K562 (cell line): Measurements from ENCODE around the gene NT5C1B. TPM values are rescaled to one million over a fixed set of nuclear protein-coding genes. Genes with fewer than 3 reads are reported as not detected.

Experiments
- ATAC-seq: fragments of 200-7000 bp; cut with Tn5 transposase; 3 replicates; pipeline ENCODE4 v1.9.1; 2020; ENCODE audit warnings: moderate library complexity
- BruUV-seq: library from RNA; stranded (reverse); fragments of 400-500 nt; replicated peaks from 2 replicates; lab custom pipeline; 2021; lab: Mats Ljungman, UMichigan
- CTCF ChIA-PET: fragments of 300-600 bp; formaldehyde crosslinking; extraction: SDS; loops from one replicate; lab custom pipeline; 2021; ENCODE audit warnings: low intra/inter-chr PET ratio; lab: Yijun Ruan, JAX
- POLR2A ChIA-PET: fragments of 300-600, 350-650 bp; sonication (Branson Sonifier 250); formaldehyde crosslinking; extraction: SDS; loops from one replicate; lab custom pipeline; 2021; ENCODE audit warnings: antibody characterized with exemption, inconsistent platforms; lab: Yijun Ruan, JAX
- DNase-seq, 4 experiments: peaks; one replicate each; pipeline versions ENCODE4 v3.0.0 to v3.0.0-alpha.2; 2011 to 2018; ENCODE audit warnings: low spot score in 3 of 4, mixed read lengths in 3 of 4; ENCODE audit errors: extremely low read depth in 1 of 4
- FAIRE-seq: peaks from 2 replicates; lab custom pipeline; 2011; peaks lifted over from hg19 to GRCh38; lab: Jason Lieb, UNC
- H2AFZ ChIP-seq: 2 replicates; pipeline ENCODE4 v1.6.0; 2011; ENCODE audit warnings: low read depth, low read length, control low read depth, inconsistent platforms
- H3K27ac ChIP-seq: fragments of 200-600 bp; 3 replicates; pipeline ENCODE4 v1.8.0; 2011; ENCODE audit warnings: low read depth, mild to moderate bottlenecking, control low read depth, inconsistent platforms, low read length, moderate library complexity, mixed read lengths; ENCODE audit errors: extremely low read depth
- H3K27me3 ChIP-seq, 2 experiments: fragments of 300-600 bp in 1 of 2; 2 replicates in 1 of 2; 3 replicates in 1 of 2; pipeline versions ENCODE4 v1.6.0 to v1.8.0; 2011; ENCODE audit warnings: inconsistent platforms in 2 of 2, low read length in 2 of 2, mild to moderate bottlenecking in 1 of 2, mixed read lengths in 1 of 2, moderate library complexity in 1 of 2; ENCODE audit not compliant: control insufficient read depth in 2 of 2, insufficient read depth in 2 of 2
- H3K36me3 ChIP-seq: fragments of 300-600 bp; 3 replicates; pipeline ENCODE4 v1.8.0; 2011; ENCODE audit warnings: mild to moderate bottlenecking, low read length, inconsistent platforms; ENCODE audit not compliant: control insufficient read depth, insufficient read depth
- H3K4me1 ChIP-seq, 2 experiments: fragments of 200-600 bp in 1 of 2; replicated peaks in 1 of 2; 2 replicates in 1 of 2; 3 replicates in 1 of 2; pipeline versions ENCODE4 v1.5.1 to v1.8.0; 2011; ENCODE audit warnings: inconsistent platforms in 2 of 2, low read length in 2 of 2, mild to moderate bottlenecking in 1 of 2, mixed read lengths in 1 of 2, moderate library complexity in 1 of 2; ENCODE audit not compliant: control insufficient read depth in 2 of 2, insufficient read depth in 2 of 2
- H3K4me2 ChIP-seq: 2 replicates; pipeline ENCODE4 v1.6.1; 2011; ENCODE audit warnings: low read length, control low read depth, inconsistent platforms, mixed read lengths; ENCODE audit not compliant: insufficient read depth
- H3K4me3 ChIP-seq: fragments of 200-600 bp; sonication (generic), shearing (Covaris generic); 2 replicates; pipeline ENCODE4 v1.5.1; 2016; ENCODE audit warnings: control low read depth, inconsistent platforms
- H3K79me2 ChIP-seq: fragments of 200-600 bp; 3 replicates; pipeline ENCODE4 v1.8.0; 2011; ENCODE audit warnings: low read length, inconsistent platforms; ENCODE audit not compliant: control insufficient read depth, insufficient read depth
- H3K9ac ChIP-seq, 2 experiments: 2 replicates each; pipeline versions ENCODE4 v1.6.0 to v1.6.1; 2011; ENCODE audit warnings: low read depth in 2 of 2, low read length in 2 of 2, control low read depth in 1 of 2, inconsistent platforms in 1 of 2, mild to moderate bottlenecking in 1 of 2, mixed read lengths in 1 of 2; ENCODE audit not compliant: insufficient read depth in 1 of 2
- H3K9me1 ChIP-seq: one replicate; pipeline ENCODE4 v1.6.0; 2011; ENCODE audit warnings: inconsistent platforms, mild to moderate bottlenecking, low read length, moderate library complexity; ENCODE audit not compliant: control insufficient read depth, insufficient read depth
- H3K9me3 ChIP-seq: replicated peaks from 2 replicates; pipeline ENCODE4 v1.5.1; 2011; ENCODE audit warnings: low read depth, low read length, inconsistent platforms; ENCODE audit not compliant: control insufficient read depth, insufficient read depth
- H4K20me1 ChIP-seq: replicated peaks from 2 replicates; pipeline ENCODE4 v1.6.1; 2011; ENCODE audit warnings: low read length, inconsistent platforms, mixed read lengths; ENCODE audit not compliant: control insufficient read depth, insufficient read depth
- ARID3A ChIP-seq: IDR thresholded peaks from 2 replicates; pipeline ENCODE4 v1.6.1; 2012; ENCODE audit warnings: low read depth, low read length, improper control_type of control experiment, borderline replicate concordance
- BRD4 ChIP-seq: fragments of 200-600 bp; sonication (generic); IDR thresholded peaks from 2 replicates; pipeline ENCODE4 v1.6.1; 2017; ENCODE audit warnings: inconsistent platforms
- C11orf30 ChIP-seq: fragments of 450-650 bp; IDR thresholded peaks from 2 replicates; pipeline ENCODE4 v1.6.1; 2016; ENCODE audit warnings: low read depth, mild to moderate bottlenecking
- CGGBP1 ChIP-seq: fragments of 250-450 bp; sonication (Bioruptor Pico); IDR thresholded peaks from 2 replicates; pipeline ENCODE4 v1.9.0; 2021; ENCODE audit warnings: mild to moderate bottlenecking
- CSDE1 ChIP-seq, 2 experiments: fragments of 450-650 bp; IDR thresholded peaks; 2 replicates each; pipeline ENCODE4 v1.6.1; 2016; ENCODE audit warnings: mild to moderate bottlenecking in 1 of 2
- ELK1 ChIP-seq: sonication (generic); formaldehyde crosslinking; IDR thresholded peaks from 2 replicates; pipeline ENCODE4 v1.8.1; 2022; ENCODE audit warnings: missing genetic modification reagents
- RERE ChIP-seq: sonication (generic); formaldehyde crosslinking; IDR thresholded peaks from 2 replicates; pipeline ENCODE4 v1.8.0; 2023; ENCODE audit warnings: missing genetic modification reagents, mild to moderate bottlenecking, borderline replicate concordance
- ZBTB33 ChIP-seq: sonication (generic); formaldehyde crosslinking; IDR thresholded peaks from 2 replicates; pipeline ENCODE4 v1.8.1; 2023; ENCODE audit warnings: mild to moderate bottlenecking, missing genetic modification reagents
- ZNF449 ChIP-seq: fragments of 250-450 bp; sonication (Bioruptor Pico); IDR thresholded peaks from 2 replicates; pipeline ENCODE4 v1.8.0; 2022; ENCODE audit warnings: moderate library complexity, mild to moderate bottlenecking, inconsistent platforms
- WGBS: fragments of 100-300 bp; shearing (Covaris generic); methylation state at CpG from one replicate; pipeline ENCODE4 v1.1.6; 2016; ENCODE audit warnings: low coverage, mixed read lengths; ENCODE audit not compliant: insufficient coverage; ENCODE audit errors: missing lambda C conversion rate; 5-methylcytosine and 5-hydroxymethylcytosine counted together
- in situ Hi-C: fragments of 300-500 bp; cut with MboI; formaldehyde crosslinking; loops from 4 replicates; pipeline ENCODE4 v1.15.0; 2018; ENCODE audit warnings: inconsistent platforms, mixed read lengths
- intact Hi-C: fragments of 100-400 bp; cut with micrococcal nuclease; formaldehyde crosslinking; loops from 2 replicates; pipeline ENCODE4 v1.14.2; 2022
- polyA plus RNA-seq, 8 experiments: library from polyadenylated mRNA; depleted of rRNA in 4 of 8; stranded (reverse) in 5 of 8; unstranded in 3 of 8; fragments of >200 nt; fragmentation: Nextera tagmentation in 2 of 8; fragmentation: Illumina TruSeq in 1 of 8; extraction: Ambion mirVana in 2 of 8; extraction: Trizol in 1 of 8; gene quantifications; 2 replicates each; pipeline versions ENCODE4 v1.2.1 to v1.2.3, GENCODE V29; 2011 to 2014; ENCODE audit warnings: inconsistent platforms in 1 of 8, missing spikeins in 1 of 8
- total RNA-seq, 7 experiments: library from RNA; depleted of rRNA in 6 of 7; stranded (reverse); fragments of >200 nt in 6 of 7; fragmentation: Illumina TruSeq in 2 of 7; extraction: Trizol in 2 of 7; gene quantifications; 2 replicates each; pipeline versions ENCODE4 v1.2.1 to v1.2.3, GENCODE V29; 2011 to 2021; ENCODE audit warnings: low replicate concordance in 1 of 7

The NT5C1B gene
- total and polyA plus RNA-seq, 9 of the 15 experiments (the other 6 are each of a cell fraction or from before 2014, with no cell fraction given), result 0.07 TPM; not detected in 8

- ATAC-seq, result no peak
- TF ChIP-seq RERE (CRISPR knock-in tag) (no peak), ELK1 (CRISPR knock-in tag) (no peak), C11orf30 (no peak), ZNF449 (CRISPR knock-in tag) (no peak), ZBTB33 (CRISPR knock-in tag) (no peak), BRD4 (no peak), ARID3A (no peak), CSDE1 (IDR thresholded peaks at IDR 0.05) (no peak), CGGBP1 (CRISPR knock-in tag) (no peak)
Measured at GRCh38 chr2:18603854-18604530, 14.6 kb upstream of the NT5C1B start.

More at GRCh38 chr2:18603854-18604530, 14.6 kb upstream of the NT5C1B start:
- no peaks in the 10 kb centered on the region for H3K79me2 ChIP-seq
- no peaks in the 10 kb centered on the region for H3K27me3 ChIP-seq
- H4K20me1 ChIP-seq, result no peaks in the 10 kb centered on the region
- in situ Hi-C loops (no loop called here), intact Hi-C loops (no loop called here)
- no peaks in the 10 kb centered on the region for H3K9me3 ChIP-seq
- H2AFZ ChIP-seq, result no peak overlapping the region
- H3K4me2 ChIP-seq, result no peak overlapping the region
- WGBS, result 2% methylated on average over 3 of the region's 3 CpGs
- H3K4me1 ChIP-seq, result no peaks in the 10 kb centered on the region
- ChIA-PET CTCF (no interaction called here), POLR2A (no interaction called here)
- no peak overlapping the region for H3K4me3 ChIP-seq
- no peaks in the 10 kb centered on the region for H3K9me1 ChIP-seq
- FAIRE-seq (no peak), DNase-seq (no peak)
- no peak overlapping the region for H3K9ac ChIP-seq
- H3K36me3 ChIP-seq, result no peaks in the 10 kb centered on the region
- no peak overlapping the region for H3K27ac ChIP-seq
- BruUV-seq, result no TSS peak
